NOMO-1 treated with DMSO at 0.1 percent for 48 hours (cell line): Measurements from ENCODE around the gene IQCF5.
"Not testable (repeated sequence)": the region's sequence is repeated elsewhere in the genome, so short reads cannot be mapped to it uniquely, and the experiment has no call there.

Experiments
- DNase-seq: peaks from one replicate; lab custom pipeline; 2025; ENCODE audit not compliant: unreplicated experiment; lab: John Stamatoyannopoulos, UW

The IQCF5 gene

DNA sequence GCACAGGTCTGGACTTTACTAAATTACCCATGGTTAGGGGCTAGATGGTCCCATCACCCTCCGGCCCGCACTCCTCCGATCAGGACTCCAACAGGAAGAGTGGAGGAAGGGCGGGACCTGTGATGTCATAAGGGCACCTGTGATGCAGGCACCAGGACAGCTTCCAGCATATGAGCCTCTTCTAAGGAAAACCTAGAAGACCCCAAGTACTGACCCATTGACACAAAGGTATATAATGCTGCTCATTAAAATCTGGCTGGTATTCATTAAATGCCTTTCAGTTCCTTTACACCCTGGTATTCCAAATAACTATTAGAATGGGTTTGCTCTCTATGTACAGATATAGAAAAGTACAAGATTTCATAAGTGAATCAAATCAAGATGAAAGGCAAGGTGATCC lies at the start of gene IQCF5:
TSS of gene IQCF5 (minus strand) at position 101 of the 400 bp plus-strand sequence. CDS start at position 31, 70 bp downstream.
- DNase-seq: no peak

DNA sequence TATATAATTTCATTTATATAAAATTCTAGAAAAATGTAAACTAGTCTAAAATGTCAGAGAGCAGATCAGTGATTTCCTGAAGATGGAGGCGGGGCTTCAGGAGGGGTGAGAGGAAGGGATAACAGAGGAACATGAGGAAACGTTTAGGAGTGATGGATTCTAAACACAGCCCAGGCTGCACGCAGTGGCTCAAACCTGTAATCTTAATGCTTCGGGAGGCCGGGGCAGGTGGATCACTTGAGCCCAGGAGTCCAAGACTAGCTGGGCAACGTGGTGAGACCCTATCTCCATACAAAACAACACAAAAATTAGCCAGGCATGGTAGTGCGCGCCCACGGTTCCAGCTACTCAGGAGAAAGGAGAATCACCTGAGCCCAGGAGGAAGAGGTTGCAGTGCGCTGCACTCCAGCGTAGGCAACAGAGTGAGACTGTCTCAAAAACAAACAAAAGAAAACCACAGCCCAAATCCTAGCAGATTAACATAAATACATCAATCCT lies 45.7 kb upstream of the IQCF5 start:
- no peak for DNase-seq

DNA sequence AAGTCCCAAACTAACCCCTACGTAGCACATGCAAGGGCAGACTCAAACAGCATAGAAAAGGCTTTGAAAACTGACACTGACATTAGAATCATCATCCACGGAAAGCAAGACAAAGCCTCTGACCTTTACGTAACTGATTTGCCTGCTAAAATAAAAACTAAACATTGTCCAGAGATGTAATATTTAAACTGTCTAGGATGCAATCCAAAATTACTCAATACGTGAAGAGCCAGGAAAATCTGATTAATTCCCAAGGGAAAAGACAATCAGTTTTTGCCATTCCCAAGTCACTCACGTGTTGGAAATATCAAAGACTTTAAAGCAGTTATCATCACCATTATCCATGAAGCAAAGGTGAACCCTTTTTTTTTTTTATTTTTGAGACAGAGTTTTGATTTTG lies 41.0 kb upstream of the IQCF5 start:
- DNase-seq: no peak

DNA sequence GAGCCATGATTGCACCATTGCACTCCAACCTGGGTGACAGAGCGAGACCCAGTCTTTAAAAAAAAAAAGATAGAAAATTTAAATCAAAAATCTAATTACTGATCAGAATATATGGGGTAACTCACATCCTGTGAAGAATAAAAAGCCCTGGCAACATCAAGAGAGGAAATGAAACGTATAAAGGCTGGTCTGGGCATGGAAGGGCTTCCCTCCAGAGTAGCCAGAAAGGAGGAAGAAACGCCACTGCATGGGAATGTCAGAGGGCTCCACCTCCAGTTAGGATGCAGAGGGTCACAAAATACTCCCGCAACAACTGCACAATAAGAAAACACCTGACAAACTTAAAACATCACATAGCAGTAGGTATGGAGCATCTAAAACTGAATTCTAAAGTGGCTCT lies 32.6 kb upstream of the IQCF5 start:
- no peak for DNase-seq

DNA sequence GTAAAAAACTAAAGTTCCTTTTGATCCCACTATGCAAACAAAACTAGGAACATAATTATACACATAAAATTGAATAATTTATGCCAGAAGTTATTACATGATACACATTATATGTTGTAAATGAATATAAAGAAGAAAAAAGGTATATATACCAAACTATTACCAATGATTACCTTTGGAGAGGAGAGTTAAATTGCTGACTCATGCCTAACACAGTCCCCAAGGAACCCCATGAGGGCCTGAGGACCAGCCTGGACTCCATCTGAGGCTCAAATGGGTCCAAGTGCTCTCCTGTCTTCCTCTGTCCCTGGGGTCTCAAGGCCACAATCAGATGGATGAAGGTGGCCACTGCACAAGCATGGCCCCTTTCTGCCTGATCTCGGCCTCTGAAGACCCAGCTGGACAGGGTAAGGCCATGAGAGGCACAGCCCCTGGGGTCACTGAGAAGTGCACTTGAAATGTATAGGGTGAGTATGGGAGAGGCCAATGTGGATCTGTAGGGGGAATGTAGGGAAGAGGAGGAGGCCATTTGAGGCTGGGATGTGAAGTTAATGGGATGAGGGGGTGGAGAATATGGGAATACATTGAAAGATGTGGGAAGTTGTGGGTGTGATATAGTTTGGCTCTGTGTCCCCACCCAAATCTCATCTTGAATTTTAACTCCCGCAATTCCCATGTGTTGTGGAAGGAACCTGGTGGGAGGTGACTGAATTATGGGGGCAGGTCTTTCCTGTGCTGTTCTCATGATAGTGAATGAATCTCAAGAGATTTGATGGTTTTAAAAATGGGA lies 28.8 kb upstream of the IQCF5 start:
- DNase-seq: no peak

DNA sequence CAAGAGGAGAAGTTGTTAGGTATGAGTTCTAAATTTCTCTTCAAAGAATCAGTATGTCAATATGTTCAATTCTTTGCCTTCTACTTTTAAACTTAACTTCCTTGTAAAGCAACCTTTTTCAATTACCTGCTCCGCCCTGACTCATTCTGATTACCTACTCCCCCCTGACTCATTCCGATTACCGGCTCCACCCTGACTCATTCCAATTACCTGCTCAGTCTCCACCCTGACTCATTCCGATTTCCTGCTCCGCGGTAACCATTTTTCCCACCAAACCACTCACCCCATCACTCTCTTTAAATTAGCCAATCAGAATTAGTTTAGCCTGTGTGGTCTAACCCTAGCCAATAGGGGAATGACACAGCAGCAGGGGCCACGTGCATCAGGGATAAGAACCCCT lies 27.0 kb upstream of the IQCF5 start:
- not testable (repeated sequence) for DNase-seq

DNA sequence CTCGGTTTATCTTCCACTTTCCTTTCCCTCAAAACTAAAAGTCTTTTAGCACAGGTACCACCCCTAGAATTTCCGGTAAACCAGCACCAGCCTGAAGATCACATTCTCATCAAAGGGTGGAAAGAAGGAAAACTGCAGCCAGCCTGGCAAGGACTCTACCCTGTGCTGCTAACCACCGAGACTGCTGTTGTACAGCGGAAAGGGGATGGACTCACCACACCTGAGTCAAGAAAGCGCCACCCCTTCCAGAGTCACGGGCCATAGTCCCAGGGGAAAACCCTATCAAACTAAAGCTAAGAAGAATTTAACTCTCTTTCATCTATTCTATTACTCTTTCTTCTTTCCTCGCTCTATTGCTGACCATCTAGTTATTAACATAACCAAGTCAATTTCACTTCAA lies 24.6 kb upstream of the IQCF5 start:
- DNase-seq: not testable (repeated sequence)

DNA sequence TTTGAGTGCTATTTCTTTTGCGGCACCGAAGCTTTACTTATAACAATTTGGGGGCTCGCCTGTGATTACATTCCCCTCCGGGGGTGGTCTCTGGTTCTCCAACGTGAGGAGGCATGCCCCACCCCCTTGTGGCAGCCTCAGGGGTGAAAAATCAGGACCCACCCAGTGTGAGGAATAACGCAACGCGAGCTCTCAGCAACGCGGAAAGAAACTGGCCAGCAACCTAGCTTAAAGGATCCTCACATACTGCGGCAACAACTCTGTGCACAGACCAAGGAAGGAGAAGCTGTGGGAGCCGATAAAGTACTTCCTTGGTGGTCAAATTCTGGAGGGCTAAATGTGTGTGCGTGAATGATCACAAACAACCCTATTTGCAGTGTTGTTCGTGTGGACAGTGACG lies 22.0 kb upstream of the IQCF5 start:
- DNase-seq: no peak

DNA sequence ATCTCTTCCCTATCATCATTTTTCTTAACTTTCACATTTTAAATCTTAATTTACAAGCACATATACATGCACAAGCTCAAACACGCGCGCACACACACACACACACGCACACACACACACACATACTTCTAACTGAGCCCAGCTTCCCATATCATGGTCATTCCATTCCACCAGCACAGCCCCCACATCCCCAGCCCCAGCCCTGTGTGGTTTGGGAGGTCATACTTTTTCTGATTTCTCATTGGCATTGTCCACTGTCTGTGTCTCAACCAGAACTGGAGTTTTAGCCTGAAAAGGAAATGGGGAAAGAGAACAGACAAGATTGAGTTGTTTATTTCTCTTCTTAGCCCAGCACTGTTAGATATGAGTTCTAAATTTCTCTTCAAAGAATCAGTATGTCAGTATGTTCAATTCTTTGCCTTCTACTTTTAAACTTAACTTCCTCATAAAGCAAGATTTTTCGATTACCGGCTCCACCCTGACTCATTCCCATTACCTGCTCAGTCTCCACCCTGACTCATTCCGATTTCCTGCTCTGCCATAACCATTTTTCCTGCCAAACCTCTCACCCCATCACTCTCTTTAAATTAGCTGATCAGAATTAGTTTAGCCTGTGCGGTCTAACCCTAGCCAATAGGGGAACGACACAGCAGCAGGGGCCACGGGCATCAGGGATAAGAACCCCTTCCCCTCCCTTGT lies 21.4 kb upstream of the IQCF5 start:
- no peak for DNase-seq

DNA sequence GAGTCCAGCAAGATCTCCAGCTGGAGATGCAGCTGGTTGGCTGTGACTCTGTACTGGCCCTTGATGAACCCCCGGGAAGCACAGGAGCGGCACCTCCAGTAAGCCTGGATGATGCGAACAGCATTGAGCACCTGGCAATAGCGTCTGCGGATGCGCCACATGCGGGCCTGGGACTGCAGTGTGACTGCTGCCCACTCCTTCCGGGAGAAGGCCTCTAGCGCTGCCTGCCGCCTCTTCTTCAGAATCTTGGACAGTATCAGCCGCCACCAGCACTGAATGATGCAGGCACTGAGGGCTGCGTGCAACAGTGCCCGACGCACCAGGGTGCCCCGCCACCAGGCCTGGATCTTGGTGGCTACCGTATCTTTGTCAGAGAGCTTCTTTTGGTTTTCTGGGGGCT lies 19.5 kb upstream of the IQCF5 start:
- DNase-seq: no peak

DNA sequence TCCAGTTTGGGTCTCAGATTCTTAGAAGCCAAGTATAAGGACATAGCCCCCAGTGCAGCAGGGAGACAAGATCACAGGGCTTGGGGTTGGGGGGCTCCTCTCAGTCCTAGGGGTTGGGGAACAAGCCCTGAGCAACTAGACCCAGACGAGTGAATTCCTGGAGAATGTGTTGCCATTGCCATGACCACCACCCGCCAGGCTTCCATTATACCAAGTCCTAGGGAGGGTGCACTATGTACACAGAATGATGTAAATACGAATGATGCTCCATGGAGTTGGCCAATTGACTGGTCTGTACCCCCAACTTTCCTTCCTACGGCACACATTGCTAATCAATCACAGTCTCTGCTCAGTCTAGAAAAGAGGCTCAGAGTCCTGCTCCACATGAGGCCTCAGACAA lies 19.0 kb upstream of the IQCF5 start:
- no peak for DNase-seq

DNA sequence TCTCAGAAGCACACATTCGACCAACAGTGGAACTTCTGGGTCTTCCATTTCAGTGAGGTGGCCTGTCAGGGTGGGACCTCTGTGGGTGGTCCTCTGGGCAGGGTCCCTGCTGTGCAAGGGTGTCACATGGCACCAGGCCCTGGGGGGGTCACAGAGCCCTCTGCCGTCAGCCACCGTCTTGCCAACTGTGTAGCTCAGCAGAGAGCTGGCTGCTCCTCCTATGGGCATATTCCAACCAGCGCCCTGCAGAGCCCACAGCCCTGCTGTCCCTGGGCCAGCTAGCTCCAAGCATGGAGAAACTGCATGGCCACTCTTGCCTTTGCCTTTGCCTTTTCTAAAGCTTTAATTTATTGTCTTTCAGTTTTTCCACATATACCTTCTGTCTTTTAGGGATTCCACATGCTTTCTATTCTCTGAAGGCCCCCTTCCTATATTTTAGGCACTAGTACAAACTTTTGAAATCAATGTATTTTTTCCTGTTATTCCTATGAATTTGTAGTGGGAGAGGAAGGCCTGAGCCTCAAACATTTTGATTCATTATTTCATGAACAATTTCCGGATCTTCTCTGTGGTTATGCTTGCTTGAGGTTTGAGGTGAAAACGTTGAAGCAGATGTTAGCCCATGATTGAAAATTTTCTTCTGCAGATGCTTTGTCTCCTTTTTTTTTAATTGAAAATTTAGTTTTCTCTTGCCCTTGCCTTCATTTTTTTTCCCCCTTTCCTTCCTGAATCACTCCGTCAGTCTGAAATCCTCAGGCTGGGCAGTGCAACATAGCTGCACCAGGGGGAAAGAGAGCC lies 16.0 kb upstream of the IQCF5 start:
- DNase-seq: no peak

DNA sequence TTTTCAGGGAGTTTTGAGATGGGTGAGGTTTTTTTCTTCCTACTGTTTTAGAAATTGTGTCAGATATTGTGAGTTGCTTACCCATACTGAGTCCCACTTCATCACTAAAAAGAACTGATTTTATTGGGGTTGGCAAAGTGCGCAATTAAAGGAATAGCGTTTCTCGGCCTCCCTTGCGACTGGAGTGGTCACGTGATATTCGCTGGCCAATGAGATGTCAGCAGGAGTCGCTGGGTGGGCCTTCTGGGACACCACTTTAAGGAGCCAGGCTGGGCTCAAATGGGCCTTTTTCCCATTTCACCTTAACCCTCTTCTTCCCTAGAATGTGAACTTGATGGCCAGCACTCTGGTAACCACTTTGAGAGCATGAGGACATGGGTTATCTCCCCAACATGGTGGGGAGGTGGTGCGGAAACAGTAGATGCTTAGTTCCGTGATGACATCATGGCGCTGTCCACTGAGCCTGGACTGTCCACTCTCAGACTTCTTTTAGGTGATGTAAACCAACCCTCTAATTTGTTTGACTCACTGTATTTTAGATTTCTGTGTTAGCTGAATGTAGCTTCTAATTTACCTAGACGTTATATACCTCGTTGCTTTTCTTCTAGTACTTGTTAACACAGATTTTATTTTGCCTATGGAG lies 13.2 kb upstream of the IQCF5 start:
- DNase-seq: no peak

DNA sequence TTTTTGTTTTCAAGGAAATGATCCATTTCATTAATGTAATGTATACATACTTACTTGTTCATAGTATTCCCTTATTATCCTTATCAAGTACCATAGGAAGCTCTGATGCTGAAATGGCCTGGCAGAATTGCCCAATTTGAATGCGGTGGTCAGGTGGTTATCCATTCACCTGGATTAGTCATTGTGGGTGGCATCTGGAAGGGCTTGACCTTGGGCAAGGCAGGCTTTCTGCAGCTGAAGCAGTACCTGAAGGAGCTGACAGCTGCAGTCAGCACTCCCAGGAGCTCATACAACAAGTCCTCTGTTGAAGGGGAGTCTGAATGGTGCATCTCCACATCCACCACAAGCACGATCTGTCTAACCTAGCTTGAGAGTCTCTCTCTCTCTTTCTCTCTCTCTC lies 12.2 kb upstream of the IQCF5 start:
- no peak for DNase-seq

DNA sequence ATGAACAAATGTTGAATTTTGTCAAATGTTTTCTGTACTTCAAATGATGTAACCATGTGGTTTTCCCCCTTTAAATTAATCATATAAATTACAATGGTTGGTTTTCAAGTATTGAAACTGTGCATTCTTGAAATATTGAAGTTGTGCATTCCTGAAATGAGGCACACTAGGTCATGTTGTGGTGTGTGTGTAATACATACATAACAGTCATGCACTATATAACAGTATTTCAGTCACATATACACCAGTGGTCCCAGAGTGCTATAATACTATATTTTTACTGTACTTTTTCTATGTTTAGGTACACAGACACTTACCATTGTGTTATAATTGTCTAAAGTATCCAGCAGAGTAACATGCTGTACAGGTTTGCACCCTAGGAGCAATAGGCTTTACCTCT lies 11.0 kb upstream of the IQCF5 start:
- DNase-seq: no peak

DNA sequence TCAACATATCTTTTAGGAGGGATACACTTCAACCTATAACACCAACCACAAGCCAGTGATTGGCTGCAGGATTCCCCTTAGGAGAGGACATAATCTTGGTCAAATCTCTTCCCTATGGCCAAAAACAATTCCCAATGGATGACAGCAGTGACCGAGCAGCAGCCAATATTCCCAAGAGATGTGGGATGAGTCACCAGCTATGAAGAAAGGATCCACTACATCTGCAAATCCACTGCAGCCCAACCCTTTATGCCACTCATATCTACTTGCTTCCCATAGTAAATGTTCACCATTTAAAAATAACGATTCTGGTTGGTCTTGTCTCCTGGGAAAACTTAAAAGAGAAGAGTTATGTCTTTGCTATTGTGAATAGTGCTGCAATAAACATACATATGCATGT lies 4.5 kb upstream of the IQCF5 start:
- no peak for DNase-seq

DNA sequence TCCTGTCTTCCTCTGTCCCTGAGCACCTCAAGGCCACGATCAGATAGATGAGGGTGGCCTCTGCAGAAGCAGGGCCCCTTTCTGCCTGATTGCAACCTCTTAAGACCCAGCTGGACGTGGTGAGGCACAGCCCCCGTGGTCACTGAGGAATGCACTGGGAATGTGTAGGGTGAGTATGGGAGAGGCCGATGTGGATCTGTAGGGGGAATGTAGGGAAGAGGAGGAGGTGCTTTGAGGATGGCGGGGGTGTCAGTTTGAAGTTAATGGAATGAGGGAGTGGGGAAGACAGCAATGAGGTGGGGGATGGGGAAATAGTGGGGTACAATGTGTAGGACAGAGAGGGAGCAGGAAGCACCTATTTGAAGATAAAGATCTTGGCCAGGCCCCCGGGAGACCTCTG lies 785 bp upstream of the IQCF5 start:
- no peak for DNase-seq

DNA sequence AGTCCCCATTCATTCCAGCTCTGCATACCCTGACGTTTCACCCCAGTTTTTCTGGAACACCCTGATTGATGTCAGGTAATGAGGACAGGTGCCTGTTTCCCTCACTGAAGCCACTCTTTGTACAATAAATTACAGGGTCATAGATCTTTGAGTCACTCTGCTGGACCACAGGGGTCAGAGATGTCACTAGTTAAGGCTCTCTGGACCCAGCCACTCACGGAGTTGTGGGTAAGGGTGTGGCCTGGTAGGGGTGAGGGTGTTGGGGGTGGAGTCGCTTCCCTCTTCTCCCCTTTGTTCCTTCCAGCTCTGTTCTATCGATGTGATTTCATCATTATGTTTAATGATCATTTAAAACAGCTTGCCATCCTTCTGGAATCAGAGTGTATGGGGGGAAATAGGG lies 512 bp downstream of the IQCF5 start:
- DNase-seq: no peak

DNA sequence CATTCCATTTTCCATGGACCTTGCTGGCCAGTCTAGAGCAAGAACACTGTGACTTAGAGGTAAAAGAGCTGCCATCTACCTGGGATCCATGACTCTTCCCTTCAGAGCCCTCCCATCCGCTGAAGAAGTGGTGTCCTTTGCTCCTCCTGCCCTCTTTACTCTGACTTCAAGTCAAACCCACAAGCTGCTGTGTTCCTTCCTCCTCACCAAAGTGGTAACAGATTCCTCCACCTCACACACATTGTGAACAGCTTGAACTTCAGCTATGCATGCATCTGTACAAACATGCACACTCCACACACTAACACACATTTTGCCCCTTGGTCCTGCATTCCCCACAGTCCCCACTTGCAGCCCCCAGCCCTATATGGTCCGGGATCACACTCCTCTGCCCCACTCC lies 990 bp downstream of the IQCF5 start:
- DNase-seq: no peak

DNA sequence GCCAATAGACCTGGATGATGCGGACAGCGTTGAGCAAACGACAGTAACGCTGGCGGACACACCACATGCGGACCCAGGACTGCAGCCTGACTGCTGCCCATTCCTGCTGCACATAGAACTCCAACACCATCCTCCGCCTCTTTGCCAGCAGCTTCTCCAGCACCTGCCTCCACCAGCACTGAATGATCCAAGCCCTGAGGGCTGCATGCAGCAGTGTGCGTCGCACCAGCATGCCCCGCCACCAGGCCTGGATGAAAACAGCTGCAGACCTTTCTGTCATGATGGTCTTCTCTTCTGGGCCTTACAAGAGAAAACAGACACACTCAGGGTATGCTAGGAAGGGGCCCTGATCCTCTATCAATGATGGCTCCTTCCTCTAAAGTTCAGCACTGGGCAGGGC lies 1.5 kb downstream of the IQCF5 start:
- DNase-seq: no peak

DNA sequence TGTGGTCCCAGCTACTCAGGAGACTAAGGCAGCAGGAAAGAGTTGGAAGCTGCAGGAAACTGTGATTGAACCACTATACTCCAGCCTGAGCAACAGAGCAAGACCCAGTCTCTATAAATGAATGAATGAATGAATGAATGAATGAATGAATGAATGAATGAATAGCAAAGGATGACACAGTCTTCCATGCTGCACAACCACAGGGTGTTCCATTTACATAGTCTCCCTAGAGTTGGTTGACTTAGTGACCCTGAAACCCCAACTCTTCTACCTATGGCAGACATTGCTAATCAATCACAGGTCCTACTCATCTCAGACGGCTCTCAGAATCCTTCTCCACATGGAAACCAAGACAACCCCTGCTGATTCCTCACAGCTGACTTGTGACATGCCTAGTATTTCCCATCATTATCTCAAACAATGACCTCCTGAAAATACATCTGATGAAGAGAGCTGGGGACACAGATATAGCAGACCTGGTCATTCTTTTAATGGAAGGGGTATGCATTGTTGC lies 2.1 kb downstream of the IQCF5 start:
- no peak for DNase-seq
